Adrenal gland (tissue), 12 donors: Measurements from ENCODE around the gene PLCB1. TPM values are rescaled to one million over a fixed set of nuclear protein-coding genes. Genes with fewer than 3 reads are reported as not detected.

ENCODE experiments used
- DNase-seq, 7 donors: peaks; one replicate each; pipeline ENCODE4 v3.0.0-alpha.2; 2019 to 2020
- H3K27ac ChIP-seq, 5 donors: fragments of 200-600 bp; sonication (generic) in 4 of 5; 1 replicate in 3 of 5; 2 replicates in 2 of 5; pipeline versions ENCODE4 v1.5.1 to v1.8.0; 2016 to 2020; ENCODE audit warnings: mild to moderate bottlenecking in 1 of 5
- H3K27me3 ChIP-seq: fragments of 200-600 bp; 2 replicates; pipeline ENCODE4 v1.8.0; 2021
- H3K36me3 ChIP-seq, 2 donors: fragments of 200-600 bp; replicated peaks in 1 of 2; 1 replicate in 1 of 2; 2 replicates in 1 of 2; pipeline versions ENCODE4 v1.5.1 to v1.8.0; 2018 to 2022
- H3K4me1 ChIP-seq, 2 donors: fragments of 200-600 bp; replicated peaks in 1 of 2; 1 replicate in 1 of 2; 2 replicates in 1 of 2; pipeline versions ENCODE4 v1.5.1 to v1.8.0; 2018 to 2021
- H3K4me3 ChIP-seq, 4 donors: fragments of 200-600 bp; sonication (generic) in 3 of 4; one replicate each; pipeline ENCODE4 v1.5.1; 2016 to 2018
- H3K9me3 ChIP-seq, 3 donors: fragments of 200-600 bp; sonication (generic) in 1 of 3; replicated peaks in 1 of 3; 1 replicate in 2 of 3; 2 replicates in 1 of 3; pipeline versions ENCODE4 v1.5.1 to v1.8.0; 2016 to 2021
- POLR2A ChIP-seq, 2 donors: fragments of 450-650 bp; IDR thresholded peaks; one replicate each; pipeline ENCODE4 v1.6.1; 2017; ENCODE audit warnings: antibody characterized with exemption in 2 of 2, mild to moderate bottlenecking in 2 of 2, moderate library complexity in 1 of 2
- WGBS, 4 donors: extraction: QIAGEN DNeasy Blood & Tissue Kit in 2 of 4; methylation state at CpG; one replicate each; pipeline versions ENCODE4 v1.1.5 to v1.1.7; 2013 to 2017; 5-methylcytosine and 5-hydroxymethylcytosine counted together
- intact Hi-C, 2 donors: fragments of 100-400 bp; cut with DNase I; formaldehyde crosslinking; loops; one replicate each; pipeline versions ENCODE4 v1.14.1 to v1.15.0; 2022 to 2023
- polyA plus RNA-seq, 3 donors: library from polyadenylated mRNA; stranded (reverse); fragments of 200-250 nt in 2 of 3; fragments of 350-450 nt in 1 of 3; fragmentation: Illumina TruSeq in 1 of 3; extraction: RNeasy Lipid Tissue Mini Kit (QIAGEN cat#74804) in 1 of 3; gene quantifications; one replicate each; pipeline ENCODE4 v1.2.3, GENCODE V29; 2013 to 2014
- total RNA-seq, 9 donors: library from RNA; depleted of rRNA in 4 of 9; stranded (reverse); fragments of >200 nt in 4 of 9; fragments of 120-200 nt in 1 of 9; fragmentation: NEBNext Ultra II Directional in 1 of 9; extraction: Animal tissue kit (Norgen Biotek cat#: 25700) in 1 of 9; gene quantifications; one replicate each; pipeline versions ENCODE4 v1.1.0 to v1.2.4, GENCODE V29; 2013 to 2023
- TF ChIP-seq, protein P1 (sequence below), 6 experiments: fragments of 450-650 bp in 4 of 6; fragments of 200-600 bp in 2 of 6; sonication (generic) in 1 of 6; IDR thresholded peaks; 1 replicate in 5 of 6; 2 replicates in 1 of 6; pipeline versions ENCODE4 v1.5.1 to v1.8.0; 2016 to 2021; ENCODE audit warnings: antibody characterized with exemption in 6 of 6, mild to moderate bottlenecking in 2 of 6, moderate library complexity in 1 of 6
- donor health status: healthy with polysubstance abuse.
- donor health status: Bipolar disorder and iron deficiency.
- donor health status: DM: yes; HTN: yes; CAD: no.
- donor health status: DM: no; HTN: no; CAD: no.
- donor health status: DM: no; HTN: no; CAD: no.
- donor health status: DM: yes; HTN: yes; CAD: no.

Gene PLCB1
- total and polyA plus RNA-seq, 12 donors = 7.7 to 56.6 (median 27.9) TPM

DNA sequence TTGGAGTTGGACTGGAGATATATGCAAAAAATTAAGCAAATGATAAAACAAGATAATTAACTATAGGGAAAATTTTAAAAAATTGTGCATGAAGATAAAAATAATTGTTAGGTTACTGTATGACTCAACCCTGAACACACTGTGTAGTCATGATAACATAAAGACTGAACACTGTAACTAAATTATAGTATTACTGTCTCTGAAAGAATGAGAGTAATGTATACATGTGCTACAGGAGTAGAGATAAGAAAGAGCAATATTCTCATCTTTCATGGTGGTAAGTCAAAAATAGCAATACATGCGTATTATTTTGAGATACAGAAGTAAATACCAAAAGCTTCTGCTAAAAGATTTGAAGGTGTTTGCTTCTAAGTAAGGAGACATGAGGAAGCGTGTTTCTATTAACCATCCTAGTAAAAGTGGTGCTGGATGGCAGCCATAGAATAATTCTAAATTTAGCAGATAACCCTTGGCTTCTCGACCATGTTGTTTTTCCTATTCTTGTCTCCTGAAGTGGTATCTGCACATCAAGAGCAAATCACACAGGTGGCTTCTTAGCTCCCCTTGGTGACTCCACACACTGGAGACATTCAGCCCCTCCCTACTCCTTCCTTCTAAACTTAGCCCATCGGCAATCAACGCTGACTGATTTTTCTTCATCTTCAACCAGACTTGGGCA, 546.2 kb downstream of the PLCB1 start:
- TF ChIP-seq, protein P1, sequence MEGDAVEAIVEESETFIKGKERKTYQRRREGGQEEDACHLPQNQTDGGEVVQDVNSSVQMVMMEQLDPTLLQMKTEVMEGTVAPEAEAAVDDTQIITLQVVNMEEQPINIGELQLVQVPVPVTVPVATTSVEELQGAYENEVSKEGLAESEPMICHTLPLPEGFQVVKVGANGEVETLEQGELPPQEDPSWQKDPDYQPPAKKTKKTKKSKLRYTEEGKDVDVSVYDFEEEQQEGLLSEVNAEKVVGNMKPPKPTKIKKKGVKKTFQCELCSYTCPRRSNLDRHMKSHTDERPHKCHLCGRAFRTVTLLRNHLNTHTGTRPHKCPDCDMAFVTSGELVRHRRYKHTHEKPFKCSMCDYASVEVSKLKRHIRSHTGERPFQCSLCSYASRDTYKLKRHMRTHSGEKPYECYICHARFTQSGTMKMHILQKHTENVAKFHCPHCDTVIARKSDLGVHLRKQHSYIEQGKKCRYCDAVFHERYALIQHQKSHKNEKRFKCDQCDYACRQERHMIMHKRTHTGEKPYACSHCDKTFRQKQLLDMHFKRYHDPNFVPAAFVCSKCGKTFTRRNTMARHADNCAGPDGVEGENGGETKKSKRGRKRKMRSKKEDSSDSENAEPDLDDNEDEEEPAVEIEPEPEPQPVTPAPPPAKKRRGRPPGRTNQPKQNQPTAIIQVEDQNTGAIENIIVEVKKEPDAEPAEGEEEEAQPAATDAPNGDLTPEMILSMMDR (IDR thresholded peaks at IDR 0.05) = no peak
- no peak for TF ChIP-seq POLR2A (IDR thresholded peaks at IDR 0.05)
- 68 to 84% (median 74%) methylated on average over 5 of the region's 5 CpGs for WGBS, 4 donors
- no peak overlapping the region for H3K27ac ChIP-seq

DNA sequence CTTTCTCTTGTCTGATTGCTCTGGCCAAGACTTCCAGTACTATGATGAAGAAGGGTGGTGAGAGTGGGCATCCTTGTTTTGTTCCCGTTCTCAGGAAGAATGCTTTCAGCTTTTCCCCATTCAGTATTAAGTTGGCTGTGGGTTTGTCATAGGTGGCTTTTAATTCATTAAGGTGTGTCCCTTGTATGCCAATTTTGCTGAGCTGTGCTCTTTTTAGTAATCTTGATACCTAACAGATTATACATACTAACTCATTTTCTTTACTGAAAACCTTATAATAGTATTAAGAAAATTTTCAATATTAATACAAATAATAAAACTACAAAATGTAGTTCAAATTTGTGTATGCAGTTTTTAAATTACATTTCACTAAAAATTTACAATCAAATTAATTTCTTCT, 557.3 kb downstream of the PLCB1 start:
- intact Hi-C loops = no loop called here
- no peak for DNase-seq
- WGBS, 4 donors = 95 to 100% (median 100%) methylated on average over 1 of the region's 1 CpG
- H3K9me3 ChIP-seq = peaks cover 0 to 8% (median 0%) of the 10 kb centered on the region in 3 donors
- no peak overlapping the region for H3K27ac ChIP-seq
- TF ChIP-seq, protein P1 (IDR thresholded peaks at IDR 0.05) = no peak
- no peak for TF ChIP-seq POLR2A (IDR thresholded peaks at IDR 0.05)
- no peak overlapping the region for H3K4me3 ChIP-seq
- peaks cover 0 to 3% of the 10 kb centered on the region in 2 donors for H3K4me1 ChIP-seq
- H3K36me3 ChIP-seq = no peaks in the 10 kb centered on the region
- no peaks in the 10 kb centered on the region for H3K27me3 ChIP-seq

More for the DNA sequence above, 546.2 kb downstream of the PLCB1 start:
- no peaks in the 10 kb centered on the region for H3K27me3 ChIP-seq
- no peaks in the 10 kb centered on the region for H3K4me1 ChIP-seq
- no peaks in the 10 kb centered on the region for H3K36me3 ChIP-seq
- no peak overlapping the region for H3K4me3 ChIP-seq
- DNase-seq = no peak
- intact Hi-C loops = no loop called here
- no peaks in the 10 kb centered on the region for H3K9me3 ChIP-seq

DNA sequence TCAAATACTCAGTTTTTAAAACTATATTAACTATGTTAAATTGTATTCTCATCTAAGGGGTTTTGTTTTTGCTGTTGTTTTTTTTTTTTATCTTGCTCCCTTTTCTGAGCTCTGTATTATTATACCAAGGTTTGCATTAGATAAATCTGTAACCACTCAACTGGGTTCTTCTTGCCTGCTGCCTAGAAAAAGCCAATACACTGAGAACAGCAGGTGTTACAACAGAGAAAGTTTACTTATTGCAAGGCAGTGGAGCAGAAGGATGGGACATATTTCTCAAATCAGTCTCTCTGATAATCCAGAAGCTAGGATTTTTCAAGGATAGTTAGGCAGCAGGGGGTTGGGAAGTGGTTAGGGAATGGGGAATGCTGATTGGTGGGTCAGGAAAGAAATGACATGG, 558.0 kb downstream of the PLCB1 start:
- DNase-seq = no peak
- H3K9me3 ChIP-seq = peaks cover 0 to 8% (median 0%) of the 10 kb centered on the region in 3 donors
- H3K4me3 ChIP-seq = no peak overlapping the region
- H3K4me1 ChIP-seq = peaks cover 0 to 3% of the 10 kb centered on the region in 2 donors
- no peak for TF ChIP-seq POLR2A (IDR thresholded peaks at IDR 0.05)
- TF ChIP-seq, protein P1 (IDR thresholded peaks at IDR 0.05) = no peak
- H3K27ac ChIP-seq = no peak overlapping the region
- intact Hi-C loops = no loop called here
- no peaks in the 10 kb centered on the region for H3K27me3 ChIP-seq
- no peaks in the 10 kb centered on the region for H3K36me3 ChIP-seq

DNA sequence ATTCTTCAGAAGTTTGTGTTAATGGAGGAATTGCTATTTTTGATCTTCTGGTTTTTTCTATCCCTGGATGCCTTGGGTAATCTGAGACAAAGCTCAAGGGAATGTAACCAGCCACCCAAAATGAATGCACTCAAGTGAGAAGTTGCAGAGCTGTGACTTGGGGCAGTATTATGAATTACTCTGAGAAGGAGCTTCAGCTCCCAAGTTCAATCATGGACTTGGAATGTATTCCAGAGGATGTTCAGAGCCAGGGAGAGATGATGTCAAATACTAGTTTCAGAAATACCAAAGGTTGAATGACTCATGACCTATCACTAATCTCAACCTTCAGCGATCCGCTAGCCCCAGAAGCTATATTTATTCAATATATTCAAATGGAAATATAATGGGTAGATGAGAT, 561.6 kb downstream of the PLCB1 start:
- Histone ChIP-seq H3K27me3 (no peaks in the 10 kb centered on the region), H3K27ac (no peak overlapping the region), H3K36me3 (no peaks in the 10 kb centered on the region), H3K4me3 (no peak overlapping the region), H3K9me3 (peaks cover 0 to 8% (median 0%) of the 10 kb centered on the region in 3 donors), H3K4me1 (peaks cover 0 to 3% of the 10 kb centered on the region in 2 donors)
- no peak for TF ChIP-seq POLR2A (IDR thresholded peaks at IDR 0.05)
- TF ChIP-seq, protein P1 (IDR thresholded peaks at IDR 0.05) = no peak
- 30 to 37% (median 37%) methylated on average over 2 of the region's 2 CpGs for WGBS, 4 donors
- no peak for DNase-seq
- intact Hi-C loops = no loop called here
